HG03108 (cell line): ENCODE results near the gene C1orf174.

Experiments used
- ATAC-seq: cut with Tn5 transposase; IDR thresholded peaks from one replicate; pipeline ENCODE4 v1.9.1; 2021; ENCODE audit warnings: moderate library complexity; ENCODE audit not compliant: unreplicated experiment

C1orf174 gene

GRCh38 chr1:3841491-3841890 is 58.6 kb downstream of the C1orf174 start:
- no peak for ATAC-seq
